Islet of Langerhans (tissue), 1 donor: ENCODE measurements around the gene POLR3K.

Source experiments
- FAIRE-seq: peaks from one replicate; lab custom pipeline; 2011; peaks lifted over from hg19 to GRCh38; lab: Jason Lieb, UNC

POLR3K gene

DNA sequence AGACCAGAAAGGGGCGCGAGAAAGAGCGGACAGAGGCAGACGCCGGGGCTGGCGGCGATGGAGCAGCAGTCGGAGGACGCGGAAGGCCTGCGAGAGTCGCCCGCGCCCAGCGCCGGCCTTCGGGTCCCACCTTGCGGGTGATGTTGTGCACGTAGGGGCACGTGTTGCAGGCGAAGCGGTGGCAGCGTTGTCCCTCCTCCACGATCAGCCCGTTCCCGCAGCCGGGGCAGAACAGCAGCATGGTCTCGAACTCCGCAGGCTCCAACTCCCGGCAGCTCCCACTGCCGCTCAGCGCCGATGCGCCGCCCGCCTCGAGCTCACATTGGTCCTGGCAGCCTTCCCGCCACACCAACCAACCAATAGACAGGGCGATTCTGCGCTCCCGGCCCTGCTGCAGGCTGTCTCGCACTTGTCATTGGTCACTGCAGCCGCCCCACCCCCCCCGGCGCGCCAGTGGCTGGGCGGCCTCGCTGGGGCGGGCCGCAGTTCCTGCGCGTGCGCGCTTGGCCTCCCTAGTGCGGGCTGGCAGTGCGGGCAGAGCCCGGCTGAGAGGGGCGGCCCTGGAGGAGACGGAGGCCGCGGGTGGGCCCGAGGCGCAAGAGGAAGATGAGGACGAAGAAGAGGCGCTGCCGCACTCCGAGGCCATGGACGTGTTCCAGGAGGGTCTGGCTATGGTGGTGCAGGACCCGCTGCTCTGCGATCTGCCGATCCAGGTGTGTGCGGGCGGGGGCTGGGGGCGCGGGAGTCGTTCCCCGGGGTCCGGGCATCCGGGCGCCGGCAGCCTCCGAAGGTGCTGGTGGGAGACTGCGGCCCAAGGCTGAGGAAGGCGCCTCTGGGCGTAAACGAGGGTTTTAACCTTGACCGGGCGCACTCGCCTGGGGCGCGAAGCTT, at the start of gene POLR3K, which contains the start of gene SNRNP25:
Gene POLR3K, minus strand, starts transcription at position 263 of the 891 bp plus-strand sequence. Its CDS starts 22 bp downstream, at position 241.
Gene SNRNP25, plus strand, starts transcription at position 483 of the 891 bp plus-strand sequence. Its CDS starts 189 bp downstream, at position 672.
- no peak for FAIRE-seq

DNA sequence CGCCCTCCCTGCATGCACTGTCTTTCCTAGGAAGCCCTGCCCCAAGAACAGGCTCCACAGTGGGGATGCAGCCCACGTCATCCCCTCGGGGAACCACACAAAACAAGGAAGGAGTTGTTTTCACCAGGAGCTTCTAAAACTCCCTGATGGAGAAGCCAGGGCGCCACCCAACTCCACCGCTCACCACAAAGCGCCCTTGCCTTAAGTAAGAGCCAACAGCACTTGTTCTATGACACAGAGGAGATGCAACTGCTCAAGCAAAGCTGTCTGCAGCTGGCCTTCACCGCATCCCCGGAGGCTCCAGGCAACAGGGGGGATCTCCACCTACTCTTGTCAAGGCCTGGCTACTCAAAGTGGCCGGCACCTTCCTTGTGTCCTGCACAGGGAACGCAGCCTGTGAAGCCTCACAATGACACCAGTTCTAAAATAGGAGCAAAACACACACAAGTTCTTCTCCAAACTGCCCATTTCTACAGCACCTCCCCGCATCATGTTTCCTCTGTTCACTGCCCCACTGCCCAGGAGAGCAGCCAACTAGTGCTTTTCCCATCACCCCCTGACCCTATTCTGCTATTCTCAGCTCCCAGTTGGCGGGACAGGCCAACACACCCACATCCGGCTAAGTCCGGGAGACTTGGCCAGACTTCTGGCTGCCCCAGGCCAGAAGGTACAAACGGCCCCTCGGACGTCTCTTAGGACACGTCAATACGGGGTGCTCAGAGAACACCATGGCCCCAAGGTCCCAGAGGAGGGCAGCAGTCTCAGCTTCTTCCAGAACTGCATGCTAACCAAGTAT, 48.9 kb upstream of the POLR3K start:
- FAIRE-seq = no peak

- FAIRE-seq = no peak
Measured at GRCh38 chr16:101586-101985, 48.2 kb upstream of the POLR3K start.

- no peak for FAIRE-seq
Measured at GRCh38 chr16:100989-101388, 47.6 kb upstream of the POLR3K start.

DNA sequence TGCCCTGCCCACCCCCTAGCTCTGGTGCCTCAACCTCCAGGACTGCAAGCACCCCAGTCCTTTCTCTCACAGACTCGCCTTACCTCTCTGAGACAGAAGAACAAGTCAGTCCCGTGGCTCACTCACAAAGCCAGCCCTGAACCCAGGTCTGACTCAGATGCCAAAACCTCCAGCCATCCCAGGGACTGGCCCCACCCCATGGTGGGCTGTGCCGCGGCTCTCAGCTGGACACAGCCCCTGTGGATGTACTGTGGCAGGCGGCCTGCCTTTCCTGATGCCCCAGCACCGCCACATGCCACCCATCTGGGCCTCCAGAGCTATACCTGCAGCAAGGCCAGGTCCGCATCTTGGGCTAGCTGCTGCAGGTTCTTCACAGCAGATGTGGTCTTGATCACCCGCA, 44.4 kb upstream of the POLR3K start:
- no peak for FAIRE-seq

DNA sequence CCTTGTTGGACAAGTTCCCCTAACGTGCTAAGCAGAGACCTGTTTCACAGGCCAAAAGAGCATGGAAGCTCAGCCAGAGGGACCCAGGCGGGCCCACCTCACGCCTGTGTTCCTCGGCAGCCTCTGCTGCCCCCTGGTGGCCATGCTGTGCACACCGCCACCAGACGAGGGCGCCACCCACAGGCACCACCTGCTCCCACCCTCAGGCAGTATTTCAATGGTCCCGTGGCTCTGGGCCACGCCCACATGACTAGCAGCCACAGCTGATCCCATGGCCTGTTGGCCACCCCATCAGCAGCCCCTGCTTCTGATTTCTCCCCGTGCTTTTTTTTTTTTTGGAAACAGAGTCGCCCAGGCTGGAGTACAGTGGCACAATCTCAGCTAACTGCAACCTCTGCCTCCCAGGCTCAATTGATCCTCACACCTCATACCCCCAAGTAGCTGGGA, 43.5 kb upstream of the POLR3K start:
- no peak for FAIRE-seq

DNA sequence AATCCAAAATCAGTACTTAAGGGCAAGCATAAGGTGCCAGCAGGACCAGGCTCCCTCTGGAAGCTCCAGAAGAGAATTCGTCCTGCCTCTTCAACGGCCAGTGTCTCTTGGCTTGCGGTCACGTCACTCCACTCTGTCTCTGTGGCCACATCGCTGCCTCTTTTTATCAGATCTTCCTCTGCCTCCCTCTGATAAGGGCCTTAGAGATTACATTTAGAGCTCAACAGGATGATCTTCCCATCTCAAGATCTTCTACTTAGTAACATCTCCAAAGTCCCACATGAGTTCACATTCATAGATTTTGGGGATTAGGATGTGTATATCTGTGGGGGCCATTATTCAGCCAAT, 41.5 kb upstream of the POLR3K start:
- no peak for FAIRE-seq

DNA sequence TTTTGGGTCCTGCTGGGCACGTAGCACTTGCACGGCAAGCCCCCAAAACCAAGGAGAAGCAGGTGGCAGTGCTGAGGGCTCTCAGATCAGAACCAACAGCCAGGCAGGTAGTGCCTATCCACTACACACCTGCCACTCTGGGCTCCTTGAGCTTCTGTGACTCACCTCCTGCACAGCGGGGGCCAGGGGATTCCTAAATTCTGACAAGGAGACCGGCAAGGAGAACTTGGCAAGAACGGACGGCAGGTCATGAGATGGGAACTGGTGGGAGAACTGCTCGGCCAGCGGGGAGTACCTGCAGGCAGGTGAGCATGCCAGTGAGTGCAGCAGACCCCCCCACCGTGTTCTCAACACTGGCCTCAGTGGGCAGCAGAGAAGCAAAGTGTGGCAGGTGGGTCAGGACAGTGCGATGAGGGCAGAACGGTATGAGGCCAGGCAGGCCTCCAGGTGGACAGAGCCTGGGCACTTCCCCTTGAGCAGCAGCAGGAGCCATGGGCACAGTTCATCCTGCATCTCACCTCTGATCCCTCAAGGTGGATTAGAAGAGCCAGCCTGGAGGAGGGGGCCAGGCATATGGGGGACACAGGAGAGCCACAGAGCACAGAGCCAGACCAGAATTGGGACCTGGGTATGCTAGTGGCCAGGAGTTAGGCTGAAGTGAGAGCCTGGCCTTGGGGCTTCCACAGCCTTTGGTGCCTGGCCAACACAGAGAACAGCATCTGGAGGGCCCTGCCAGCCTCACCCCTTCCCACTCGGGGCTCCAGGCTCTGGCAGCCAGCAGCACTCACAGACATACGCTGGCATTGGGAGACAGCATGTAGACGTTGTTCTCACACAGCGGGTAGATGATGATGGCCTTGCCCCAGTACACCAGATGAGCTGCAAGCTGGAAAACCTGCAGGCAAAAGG, 39.3 kb upstream of the POLR3K start:
- no peak for FAIRE-seq

GRCh38 chr16:91484-91883, 38.1 kb upstream of the POLR3K start:
- no peak for FAIRE-seq

- no peak for FAIRE-seq
Measured at GRCh38 chr16:89391-90302, 36.2 kb upstream of the POLR3K start.

GRCh38 chr16:88613-89012, 35.2 kb upstream of the POLR3K start:
- no peak for FAIRE-seq

- FAIRE-seq = no peak
Measured at GRCh38 chr16:86483-86952, 33.1 kb upstream of the POLR3K start.

GRCh38 chr16:85865-86264, 32.5 kb upstream of the POLR3K start:
- FAIRE-seq = no peak

GRCh38 chr16:85407-85782, 32.0 kb upstream of the POLR3K start:
- FAIRE-seq = no peak

DNA sequence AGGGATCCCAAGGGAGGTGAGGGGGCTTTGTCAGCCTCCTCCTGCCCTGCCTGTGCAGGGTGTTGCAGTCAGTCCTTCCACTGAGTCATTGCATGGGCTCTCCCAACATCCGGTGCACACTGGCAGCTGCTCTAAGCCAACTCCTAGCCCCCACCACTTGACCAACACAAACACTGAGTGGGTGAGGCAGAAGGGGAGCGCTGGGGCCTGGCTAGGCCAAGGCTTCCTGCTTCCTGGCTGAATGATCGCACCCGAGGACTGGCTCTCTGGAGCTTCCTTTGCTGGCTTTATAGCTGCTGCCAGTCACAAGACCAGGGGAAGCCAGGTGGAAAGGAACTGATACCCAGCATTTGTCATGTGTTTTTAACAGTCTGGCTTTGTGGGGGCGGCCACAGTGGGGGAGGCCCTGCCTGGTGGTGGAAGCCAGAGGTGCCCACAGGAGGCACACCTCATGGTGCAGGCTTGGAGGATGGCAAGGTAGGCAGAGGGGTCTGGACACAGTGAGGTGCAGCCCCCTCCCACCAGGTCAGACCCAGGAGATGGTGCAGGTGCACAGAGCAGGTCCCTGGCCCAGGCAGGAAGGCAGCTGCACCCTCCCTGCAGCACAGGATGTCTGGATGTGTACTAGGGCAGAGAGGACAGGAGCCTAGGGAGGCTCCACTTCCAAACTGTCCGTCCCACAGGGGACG, 31.5 kb upstream of the POLR3K start:
- FAIRE-seq = no peak

GRCh38 chr16:83781-84615, 30.6 kb upstream of the POLR3K start:
- no peak for FAIRE-seq

- no peak for FAIRE-seq
Measured at GRCh38 chr16:83060-83603, 29.7 kb upstream of the POLR3K start.

GRCh38 chr16:79151-80054, 26.0 kb upstream of the POLR3K start:
- no peak for FAIRE-seq
